Stimulated activated CD4-positive, alpha-beta T cell treated with anti-CD3 and anti-CD28 coated beads, Interleukin-1b, Interleukin-23, amount 100 ng/mL, for 1 hour (primary cell): ENCODE results near the gene ARV1.
"Not testable (repeated sequence)": the region's sequence is repeated elsewhere in the genome, so short reads cannot be mapped to it uniquely, and the experiment has no call there.

ENCODE experiments used
- DNase-seq, 2 donors: peaks; one replicate each; pipeline ENCODE4 v3.0.0-alpha.2; 2020; ENCODE audit warnings: low read depth in 2 of 2

The ARV1 gene

GRCh38 chr1:231041719-231042261 lies 62.9 kb downstream of the ARV1 start:
- DNase-seq = no peak

GRCh38 chr1:231044588-231044987 lies 65.7 kb downstream of the ARV1 start:
- DNase-seq = no peak

GRCh38 chr1:231045286-231045685 lies 66.4 kb downstream of the ARV1 start:
- no peak for DNase-seq

- not testable (repeated sequence) for DNase-seq
Measured at GRCh38 chr1:231045921-231046729, 67.2 kb downstream of the ARV1 start.

GRCh38 chr1:231046730-231047395 lies 68.0 kb downstream of the ARV1 start:
- no peak for DNase-seq

GRCh38 chr1:231047529-231047928 lies 68.6 kb downstream of the ARV1 start:
- DNase-seq = not testable (repeated sequence)

GRCh38 chr1:231048419-231048818 lies 69.5 kb downstream of the ARV1 start:
- not testable (repeated sequence) for DNase-seq

- no peak for DNase-seq
Measured at GRCh38 chr1:231049121-231049979, 70.5 kb downstream of the ARV1 start.
